GM12878 (cell line): ENCODE data around the gene MYL12B. TPM values are rescaled to one million over a fixed set of nuclear protein-coding genes. Genes with fewer than 3 reads are reported as not detected.

Experiments used
- ATAC-seq: fragments of 200-7000 bp; cut with Tn5 transposase; 3 replicates; pipeline ENCODE4 v1.9.1; 2020; ENCODE audit warnings: mild to moderate bottlenecking, moderate library complexity
- BruUV-seq: library from RNA; stranded (reverse); fragments of 400-500 nt; replicated peaks from 2 replicates; lab custom pipeline; 2021; lab: Mats Ljungman, UMichigan
- CTCF ChIA-PET: fragments of 300-600 bp; sonication (Branson Sonifier 250); formaldehyde crosslinking; extraction: SDS; loops from one replicate; lab custom pipeline; 2021; ENCODE audit warnings: inconsistent platforms; lab: Yijun Ruan, JAX
- POLR2A ChIA-PET: fragments of 350-600 bp; formaldehyde crosslinking; extraction: SDS; loops from one replicate; lab custom pipeline; 2021; ENCODE audit warnings: inconsistent platforms; lab: Charles Lee
- RAD21 ChIA-PET: fragments of 300-600 bp; sonication (Branson Sonifier 250); formaldehyde crosslinking; loops from one replicate; lab custom pipeline; 2023; ENCODE audit warnings: antibody characterized with exemption; ENCODE audit not compliant: unreplicated experiment; lab: Charles Lee
- SMC1A ChIA-PET: fragments of 300-600 bp; sonication (Branson Sonifier 250); formaldehyde crosslinking; loops from one replicate; lab custom pipeline; 2023; ENCODE audit not compliant: unreplicated experiment, uncharacterized antibody; lab: Charles Lee
- DNase-seq: peaks from one replicate; pipeline ENCODE4 v3.0.0-alpha.2; 2011; ENCODE audit warnings: low read depth, low spot score
- FAIRE-seq: peaks from 3 replicates; lab custom pipeline; 2011; peaks lifted over from hg19 to GRCh38; lab: Jason Lieb, UNC
- H2AFZ ChIP-seq: 2 replicates; pipeline ENCODE4 v1.6.0; 2011; ENCODE audit warnings: low read depth, low read length, control low read depth; ENCODE audit not compliant: control insufficient read depth
- H3K27ac ChIP-seq: 2 replicates; pipeline ENCODE4 v1.5.1; 2011; ENCODE audit warnings: control low read depth; ENCODE audit not compliant: control insufficient read depth, insufficient read depth
- H3K27me3 ChIP-seq, 2 experiments: replicated peaks in 1 of 2; 2 replicates each; pipeline versions ENCODE4 v1.6.0 to v1.6.1; 2011; ENCODE audit warnings: low read length in 1 of 2; ENCODE audit not compliant: control insufficient read depth in 2 of 2, insufficient read depth in 2 of 2
- H3K36me3 ChIP-seq, 2 experiments: 2 replicates each; pipeline ENCODE4 v1.5.1; 2011; ENCODE audit warnings: low read length in 1 of 2; ENCODE audit not compliant: control insufficient read depth in 2 of 2, insufficient read depth in 2 of 2
- H3K4me1 ChIP-seq: 2 replicates; pipeline ENCODE4 v1.6.1; 2011; ENCODE audit warnings: mild to moderate bottlenecking, low read length, moderate library complexity, mixed read lengths; ENCODE audit not compliant: control insufficient read depth, insufficient read depth
- H3K4me2 ChIP-seq: 2 replicates; pipeline ENCODE4 v1.6.0; 2011; ENCODE audit warnings: control low read depth; ENCODE audit not compliant: control insufficient read depth, insufficient read depth
- H3K4me3 ChIP-seq: fragments of 200-600 bp; sonication (generic); 2 replicates; pipeline ENCODE4 v1.5.1; 2016
- H3K79me2 ChIP-seq: 2 replicates; pipeline ENCODE4 v1.6.0; 2011; ENCODE audit warnings: low read length; ENCODE audit not compliant: control insufficient read depth, insufficient read depth
- H3K9ac ChIP-seq: 2 replicates; pipeline ENCODE4 v1.8.0; 2011; ENCODE audit warnings: low read length, control low read depth, mixed read lengths; ENCODE audit not compliant: control insufficient read depth, insufficient read depth
- H3K9me3 ChIP-seq: replicated peaks from 3 replicates; pipeline ENCODE4 v1.5.1; 2011; ENCODE audit warnings: mild to moderate bottlenecking, low read length; ENCODE audit not compliant: control insufficient read depth, insufficient read depth
- H4K20me1 ChIP-seq: 2 replicates; pipeline ENCODE4 v1.6.0; 2011; ENCODE audit not compliant: control insufficient read depth, insufficient read depth
- CBFB ChIP-seq: IDR thresholded peaks from 2 replicates; pipeline ENCODE4 v1.6.1; 2016; ENCODE audit warnings: antibody characterized with exemption, low read depth
- CHD2 ChIP-seq: IDR thresholded peaks from 2 replicates; pipeline ENCODE4 v1.6.1; 2011; ENCODE audit warnings: low read depth, low read length, improper control_type of control experiment, borderline replicate concordance
- RB1 ChIP-seq: fragments of 450-650 bp; formaldehyde crosslinking; IDR thresholded peaks from 2 replicates; pipeline ENCODE4 v1.6.1; 2017; ENCODE audit warnings: mild to moderate bottlenecking, borderline replicate concordance
- RUNX3 ChIP-seq: IDR thresholded peaks from 2 replicates; pipeline ENCODE4 v1.6.1; 2012; ENCODE audit warnings: low read length, inconsistent platforms
- YBX1 ChIP-seq: fragments of 450-650 bp; IDR thresholded peaks from 2 replicates; pipeline ENCODE4 v1.6.1; 2016; ENCODE audit warnings: antibody characterized with exemption
- ZNF384 ChIP-seq: IDR thresholded peaks from 2 replicates; pipeline ENCODE4 v1.6.1; 2012; ENCODE audit warnings: low read depth, mild to moderate bottlenecking, low read length, improper control_type of control experiment, borderline replicate concordance
- WGBS: methylation state at CpG from one replicate; pipeline ENCODE4 v1.1.6; 2016; ENCODE audit warnings: low lambda C conversion rate; ENCODE audit not compliant: insufficient replicate concordance, insufficient coverage; ENCODE audit errors: missing lambda C conversion rate; 5-methylcytosine and 5-hydroxymethylcytosine counted together
- in situ Hi-C: fragments of 300-500 bp; cut with MboI; formaldehyde crosslinking; loops from 9 replicates; pipeline ENCODE4 v1.14.3; 2018; ENCODE audit warnings: mixed read lengths
- intact Hi-C: fragments of 100-400 bp; cut with micrococcal nuclease; formaldehyde crosslinking; loops from one replicate; pipeline ENCODE4 v1.14.2; 2022; ENCODE audit not compliant: unreplicated experiment
- polyA plus RNA-seq, 11 experiments: library from polyadenylated mRNA; depleted of rRNA in 4 of 11; unstranded in 6 of 11; stranded (reverse) in 5 of 11; fragments of >200 nt; fragmentation: Nextera tagmentation in 4 of 11; fragmentation: Illumina TruSeq in 1 of 11; extraction: Ambion mirVana in 4 of 11; extraction: Trizol in 1 of 11; gene quantifications; 1 replicate in 1 of 11; 2 replicates in 10 of 11; pipeline versions ENCODE4 v1.2.1 to v1.2.3, GENCODE V29; 2011 to 2016; ENCODE audit warnings: inconsistent platforms in 2 of 11, missing spikeins in 2 of 11, low read depth in 1 of 11
- total RNA-seq, 4 experiments: library from RNA; depleted of rRNA in 3 of 4; stranded (reverse); fragments of >200 nt in 3 of 4; fragmentation: Illumina TruSeq in 1 of 4; extraction: Trizol in 1 of 4; gene quantifications; 2 replicates each; pipeline versions ENCODE4 v1.2.1 to v1.2.3, GENCODE V29; 2013 to 2021
- TF ChIP-seq, protein P1 (sequence below): IDR thresholded peaks from 2 replicates; pipeline ENCODE4 v1.6.1; 2012; ENCODE audit warnings: low read length, inconsistent platforms

The MYL12B gene
- total and polyA plus RNA-seq, 10 of the 15 experiments (the other 5 are each of a cell fraction or from before 2014, with no cell fraction given), result 179 to 739 (median 400) TPM

DNA sequence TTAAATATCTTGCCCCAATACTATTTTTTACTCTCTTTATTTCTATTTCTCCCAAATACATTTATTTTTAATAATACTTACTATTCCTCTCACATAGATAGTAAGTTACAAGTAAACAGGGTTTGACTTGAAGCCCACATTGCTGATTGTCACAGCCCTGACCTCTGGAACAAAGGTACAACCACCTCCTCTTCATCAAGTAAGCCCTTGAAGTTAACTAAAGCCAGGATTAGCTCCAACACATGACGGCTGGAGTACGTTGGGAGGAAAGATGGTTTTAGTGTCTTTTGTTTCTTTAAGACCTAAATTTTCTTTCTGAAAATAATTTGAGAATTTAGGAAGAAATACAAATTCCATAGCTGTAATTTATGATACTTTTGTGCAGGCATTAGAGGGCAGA, 43.1 kb upstream of the MYL12B start:
- FAIRE-seq (no peak), ATAC-seq (no peak), DNase-seq (no peak)
- H3K27me3 ChIP-seq, result no peaks in the 10 kb centered on the region
- H3K9me3 ChIP-seq, result no peaks in the 10 kb centered on the region
- H3K36me3 ChIP-seq, result no peaks in the 10 kb centered on the region
- 0 out of 2 replicates have a peak, but pooled peaks cover 2% of the 10 kb centered on the region for H3K4me1 ChIP-seq
- 43% methylated on average over 2 of the region's 2 CpGs for WGBS
- no peaks in the 10 kb centered on the region for H3K79me2 ChIP-seq
- H3K4me3 ChIP-seq, result no peak overlapping the region
- H4K20me1 ChIP-seq, result no peaks in the 10 kb centered on the region
- CTCF ChIA-PET, result interaction anchor here (1.9 to 2.3 kb wide), 2 partner anchors 20 to 27 kb away, joined by 6 to 8 read pairs; no protein-coding TSS in a partner anchor
- BruUV-seq, result no TSS peak
- SMC1A ChIA-PET, result interaction anchor here (1.1 kb wide), 2 partner anchors 9 to 83 kb away, joined by 3 to 4 read pairs; no protein-coding TSS in a partner anchor
- intact Hi-C loops (no loop called here), in situ Hi-C loops (no loop called here)
- no peak overlapping the region for H3K27ac ChIP-seq
- RAD21 ChIA-PET, result no interaction called here
- TF ChIP-seq CBFB, result no peak
- TF ChIP-seq, protein P1, sequence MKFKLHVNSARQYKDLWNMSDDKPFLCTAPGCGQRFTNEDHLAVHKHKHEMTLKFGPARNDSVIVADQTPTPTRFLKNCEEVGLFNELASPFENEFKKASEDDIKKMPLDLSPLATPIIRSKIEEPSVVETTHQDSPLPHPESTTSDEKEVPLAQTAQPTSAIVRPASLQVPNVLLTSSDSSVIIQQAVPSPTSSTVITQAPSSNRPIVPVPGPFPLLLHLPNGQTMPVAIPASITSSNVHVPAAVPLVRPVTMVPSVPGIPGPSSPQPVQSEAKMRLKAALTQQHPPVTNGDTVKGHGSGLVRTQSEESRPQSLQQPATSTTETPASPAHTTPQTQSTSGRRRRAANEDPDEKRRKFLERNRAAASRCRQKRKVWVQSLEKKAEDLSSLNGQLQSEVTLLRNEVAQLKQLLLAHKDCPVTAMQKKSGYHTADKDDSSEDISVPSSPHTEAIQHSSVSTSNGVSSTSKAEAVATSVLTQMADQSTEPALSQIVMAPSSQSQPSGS, result no peak
- no peak for TF ChIP-seq RUNX3
- no peak for TF ChIP-seq ZNF384
- no peak for TF ChIP-seq YBX1
- no peak for TF ChIP-seq RB1
- TF ChIP-seq CHD2, result no peak
- no peak overlapping the region for H3K9ac ChIP-seq
- H3K4me2 ChIP-seq, result no peak overlapping the region
- POLR2A ChIA-PET, result no interaction called here
- H2AFZ ChIP-seq, result no peak overlapping the region
